CD4-positive, alpha-beta T cell treated with Interleukin-1 beta for 1 hour (primary cell): ENCODE measurements around the gene LAMB1.
"Not testable (repeated sequence)": the region's sequence is repeated elsewhere in the genome, so short reads cannot be mapped to it uniquely, and the experiment has no call there.

Source experiments
- DNase-seq, 2 donors: peaks; one replicate each; pipeline ENCODE4 v3.0.0-alpha.2; 2020 to 2022

The LAMB1 gene

DNA sequence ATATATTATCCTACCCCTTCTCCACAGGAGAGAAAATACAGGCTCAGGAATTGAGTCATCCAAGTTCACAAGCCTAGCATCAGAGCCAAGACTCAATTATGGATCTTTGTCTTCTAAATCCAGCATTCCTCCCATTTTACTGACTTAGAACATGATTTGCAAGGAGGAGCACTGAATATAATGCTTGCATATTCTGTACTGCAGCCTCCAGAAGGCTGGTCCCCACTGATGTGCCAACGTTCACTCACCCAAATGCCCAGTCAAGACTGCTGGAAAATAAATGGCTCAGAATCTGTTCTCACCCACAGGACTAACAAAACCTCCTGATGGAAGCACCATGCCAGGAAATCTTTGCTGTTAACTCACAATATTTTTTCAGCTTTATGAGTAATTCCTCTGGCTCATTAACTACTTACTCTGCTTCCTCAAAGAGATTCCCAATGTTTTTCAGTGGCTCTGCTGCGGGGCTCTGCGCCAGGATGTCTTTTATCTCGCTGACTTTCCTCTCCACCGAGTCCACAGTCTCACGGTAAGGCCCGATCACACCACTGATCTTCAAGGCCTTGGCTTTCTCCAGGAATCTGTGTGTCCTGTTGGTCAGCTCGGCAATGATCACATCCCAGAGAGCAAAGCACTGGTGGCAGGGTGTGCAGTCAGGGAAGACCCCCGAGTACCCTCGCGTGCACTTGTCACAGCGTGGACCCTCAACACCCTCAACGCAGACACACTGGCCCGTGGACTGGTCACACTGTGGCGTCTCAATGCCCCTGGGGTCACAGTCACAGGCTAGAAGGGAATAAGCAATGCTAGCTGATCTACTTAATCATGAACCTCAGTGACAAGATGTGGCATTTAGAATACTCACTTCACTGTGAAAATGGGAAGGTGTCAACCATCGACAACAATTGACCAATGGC, 63.1 kb downstream of the LAMB1 start:
- no peak for DNase-seq

DNA sequence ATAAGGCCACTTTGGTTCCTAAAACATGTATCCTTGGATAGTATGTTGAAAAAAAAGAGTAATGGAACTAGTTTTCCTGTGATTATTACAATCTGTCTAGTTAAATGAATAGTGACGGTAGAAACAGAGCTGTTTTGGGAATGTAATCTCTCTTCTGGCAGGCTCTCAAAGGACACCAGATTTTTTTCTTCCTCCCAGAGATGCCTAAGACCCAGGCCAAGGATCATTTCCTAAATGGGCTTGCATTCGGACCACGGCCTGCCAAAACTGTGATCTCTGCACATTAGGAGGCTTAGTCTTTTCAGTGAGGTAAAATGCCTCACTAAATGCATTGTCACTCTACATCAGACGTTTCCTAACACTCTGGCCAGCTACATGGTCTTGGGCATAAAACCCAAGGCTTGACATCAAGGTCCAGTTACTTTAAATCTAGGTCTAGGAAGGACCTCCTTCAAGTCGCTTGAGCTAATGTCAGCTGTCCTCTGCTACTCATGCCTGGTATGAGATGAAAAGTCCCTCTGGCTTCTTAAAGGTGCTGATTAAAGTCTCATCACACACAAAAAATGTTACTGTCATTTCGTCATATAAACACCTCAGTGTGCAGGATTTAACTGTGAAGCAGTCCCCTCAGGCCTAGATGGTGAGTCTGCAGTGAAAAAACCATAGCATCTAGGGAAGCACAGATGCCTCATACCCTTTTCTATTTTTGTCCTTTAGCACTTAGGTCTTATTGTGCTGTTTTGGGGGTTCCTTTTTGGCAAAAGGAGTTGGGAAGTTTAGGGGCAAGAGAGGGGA, 64.3 kb downstream of the LAMB1 start:
- no peak for DNase-seq

GRCh38 chr7:107937531-107937930, 65.4 kb downstream of the LAMB1 start:
- DNase-seq = no peak

- DNase-seq = no peak
These were observed 66.6 kb downstream of the LAMB1 start for GRCh38 chr7:107936312-107936711.

GRCh38 chr7:107934991-107935770, 67.8 kb downstream of the LAMB1 start:
- DNase-seq = no peak

GRCh38 chr7:107933386-107934013, 69.5 kb downstream of the LAMB1 start:
- no peak for DNase-seq

GRCh38 chr7:107932805-107933204, 70.2 kb downstream of the LAMB1 start:
- DNase-seq = no peak

GRCh38 chr7:107931740-107932515, 71.0 kb downstream of the LAMB1 start:
- no peak for DNase-seq

DNA sequence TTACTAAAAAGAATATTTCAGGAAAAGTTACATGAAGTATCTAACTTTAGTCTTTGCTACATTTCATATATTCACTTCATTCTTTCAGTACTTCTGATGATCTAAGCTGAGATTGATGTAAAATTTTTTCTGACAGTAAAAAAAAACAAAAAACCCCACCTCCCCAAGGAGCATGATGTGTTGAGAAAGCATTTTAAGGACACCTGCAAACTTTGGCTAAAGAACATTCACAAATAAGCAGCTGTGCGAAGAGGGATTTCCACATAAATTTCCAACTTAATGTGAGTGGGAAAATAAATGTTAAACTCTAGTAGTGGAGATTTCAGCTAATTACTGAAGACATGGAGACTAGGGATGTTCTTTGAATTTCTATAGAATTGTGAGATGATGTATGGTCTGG, 76.5 kb downstream of the LAMB1 start:
- DNase-seq = no peak

DNA sequence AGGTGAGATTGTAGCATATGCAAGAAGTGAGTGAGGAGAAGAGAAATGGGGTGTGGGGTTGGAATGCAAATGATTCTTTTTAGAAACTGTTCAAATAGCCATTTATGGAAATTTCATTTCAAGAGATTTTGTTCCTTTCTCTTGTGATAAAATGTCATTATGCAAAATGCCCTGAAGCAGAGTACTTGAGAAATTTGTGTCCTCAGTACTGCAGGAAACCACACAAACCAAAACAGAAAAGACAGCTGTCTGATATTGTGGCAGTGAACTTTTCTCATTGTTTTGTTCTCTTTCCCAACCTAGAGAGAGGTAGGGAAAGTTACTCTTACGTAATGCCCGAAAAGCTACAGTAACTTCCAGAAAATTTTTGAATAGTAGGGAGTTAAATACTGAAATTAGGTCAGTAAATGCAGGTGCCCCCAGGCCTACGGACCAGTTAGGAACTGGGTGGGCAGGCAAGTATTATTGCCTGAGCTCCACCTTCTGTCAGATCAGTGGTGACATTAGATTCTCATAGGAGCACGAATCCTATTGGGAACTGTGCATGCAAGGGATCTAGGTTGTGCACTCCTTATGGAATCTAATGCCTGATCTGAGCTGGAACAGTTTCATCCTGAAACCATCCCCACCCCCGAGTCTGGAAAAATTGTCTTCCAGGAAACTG, 78.0 kb downstream of the LAMB1 start:
- DNase-seq = no peak

DNA sequence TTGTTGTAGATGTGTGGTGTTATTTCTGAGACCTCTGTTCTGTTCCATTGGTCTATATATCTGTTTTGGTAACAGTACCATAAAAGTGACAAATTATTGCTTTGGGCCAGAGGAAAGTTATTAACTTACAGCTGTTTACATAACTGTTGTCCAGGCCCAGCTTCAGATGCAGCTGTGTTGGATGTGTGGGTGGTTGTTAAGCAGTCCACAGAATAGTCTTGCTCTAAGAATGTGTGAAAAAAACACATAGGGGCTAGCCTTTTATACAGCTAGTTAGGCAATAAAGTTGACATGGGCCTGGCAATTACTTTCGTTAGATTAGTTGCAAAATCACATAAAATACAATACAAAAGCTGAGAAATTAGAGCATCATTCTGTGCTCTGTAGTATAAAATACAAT, 80.1 kb downstream of the LAMB1 start:
- DNase-seq = no peak

DNA sequence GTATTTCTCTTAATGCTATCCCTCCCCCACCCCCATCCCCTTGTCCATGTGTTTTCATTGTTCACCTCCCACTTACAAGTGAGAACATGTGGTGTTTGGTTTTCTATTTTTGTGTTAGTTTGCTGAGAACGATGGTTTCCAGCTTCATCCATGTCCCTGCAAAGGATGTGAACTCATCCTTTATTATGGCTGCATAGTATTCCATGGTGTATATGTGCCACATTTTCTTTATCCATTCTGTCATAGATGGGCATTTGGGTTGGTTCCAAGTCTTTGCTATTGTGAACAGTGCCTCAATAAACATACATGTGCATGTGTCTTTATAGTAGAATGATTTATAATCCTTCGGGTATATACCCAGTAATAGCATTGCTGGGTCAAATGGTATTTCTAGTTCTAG, 81.1 kb downstream of the LAMB1 start:
- not testable (repeated sequence) for DNase-seq

DNA sequence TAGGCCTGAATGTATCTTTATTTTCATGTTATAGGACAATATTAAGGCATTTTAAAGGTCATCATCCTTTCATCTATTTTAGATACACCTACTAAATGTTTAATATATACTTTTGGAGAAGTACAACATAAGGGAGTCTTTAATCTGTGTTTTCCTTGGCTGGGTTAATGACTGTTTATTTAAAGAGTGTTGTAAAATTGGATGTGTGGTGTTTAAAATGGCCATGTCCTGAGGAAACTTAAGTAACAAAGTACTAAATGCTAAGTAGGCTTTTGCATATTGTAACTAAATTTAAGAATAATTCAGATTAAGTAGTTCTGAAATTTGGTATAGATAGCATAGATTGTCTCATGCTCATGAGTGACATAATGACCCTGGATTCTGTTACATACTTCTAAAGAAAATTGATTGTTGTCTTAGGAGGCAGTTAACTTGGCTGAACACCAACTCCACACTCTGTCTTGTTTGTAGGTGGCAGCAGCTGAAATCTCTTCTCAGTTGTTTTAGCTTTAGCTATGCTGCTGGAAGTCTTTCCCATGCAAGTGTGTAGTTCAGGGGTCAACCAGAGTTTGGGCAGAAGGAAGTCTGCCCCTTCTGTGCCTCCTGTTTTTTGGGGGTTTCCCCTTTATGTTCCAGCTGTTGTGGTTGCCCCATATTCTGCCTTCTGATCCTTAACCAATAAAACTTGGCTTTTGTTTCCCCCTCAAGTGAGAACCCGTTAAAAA, 82.8 kb downstream of the LAMB1 start:
- DNase-seq = no peak

- no peak for DNase-seq
These were observed 84.0 kb downstream of the LAMB1 start for GRCh38 chr7:107918948-107919347.

DNA sequence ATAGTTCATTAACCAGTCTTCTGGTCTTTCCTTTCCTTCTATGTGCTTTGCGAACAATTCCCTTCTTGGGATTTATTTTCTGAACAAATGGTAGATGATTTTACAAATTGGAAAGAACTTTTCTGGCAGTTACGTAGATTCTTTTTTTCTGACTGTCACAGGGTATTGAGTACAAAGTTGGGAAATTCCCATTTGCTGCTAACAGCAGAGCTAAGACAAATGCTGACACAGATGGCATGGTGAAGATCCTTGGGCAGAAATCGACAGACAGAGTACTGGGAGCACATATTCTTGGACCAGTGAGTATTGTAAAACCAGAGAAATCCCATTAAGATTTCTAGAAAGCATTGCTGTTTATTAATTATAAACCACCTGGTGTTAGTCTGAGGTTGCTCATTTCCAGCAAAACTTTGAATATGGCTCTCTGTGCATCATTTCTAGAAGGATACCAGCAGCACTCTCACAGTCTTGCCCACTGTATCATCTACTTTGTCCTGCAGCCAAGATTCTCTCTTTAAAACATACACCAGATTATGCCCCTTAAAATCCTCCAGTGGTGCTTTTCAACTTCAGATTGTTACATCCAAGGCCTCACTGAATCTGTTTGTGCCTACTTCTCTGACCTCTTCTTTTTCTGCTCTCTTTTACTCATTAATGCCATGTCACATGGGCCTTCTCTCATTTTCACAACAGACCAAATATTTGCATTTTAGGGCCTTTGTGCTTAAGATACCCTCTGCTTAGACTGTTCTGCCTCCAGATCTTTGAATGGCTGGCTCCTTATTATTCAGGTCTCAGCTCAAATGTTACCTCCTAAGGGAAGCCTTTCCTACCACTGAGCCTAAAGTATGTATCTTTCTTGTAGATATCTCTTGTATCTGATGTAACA, 85.0 kb downstream of the LAMB1 start:
- no peak for DNase-seq

DNA sequence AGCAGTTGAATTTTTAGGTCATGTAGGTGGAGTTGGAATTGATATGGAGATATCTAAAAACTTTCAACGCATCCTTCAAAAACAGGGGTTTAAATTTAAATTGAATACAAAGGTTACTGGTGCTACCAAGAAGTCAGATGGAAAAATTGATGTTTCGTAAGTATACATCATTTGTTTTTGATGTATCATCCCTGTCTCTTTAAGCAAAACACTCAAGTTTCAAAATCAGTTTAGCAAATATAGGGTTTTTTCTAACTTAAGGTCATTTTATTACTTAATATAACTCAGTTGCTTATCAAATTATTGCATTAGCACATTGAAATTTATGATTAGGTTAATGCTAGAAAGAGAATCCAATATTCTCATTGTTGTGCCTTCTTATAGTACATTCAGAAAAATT, 87.4 kb downstream of the LAMB1 start:
- DNase-seq = no peak

- peak in 1 of 2 donors; percentile 6 for DNase-seq
These were observed 88.1 kb downstream of the LAMB1 start for GRCh38 chr7:107914831-107915230.

GRCh38 chr7:107913851-107914250, 89.1 kb downstream of the LAMB1 start:
- DNase-seq = no peak

DNA sequence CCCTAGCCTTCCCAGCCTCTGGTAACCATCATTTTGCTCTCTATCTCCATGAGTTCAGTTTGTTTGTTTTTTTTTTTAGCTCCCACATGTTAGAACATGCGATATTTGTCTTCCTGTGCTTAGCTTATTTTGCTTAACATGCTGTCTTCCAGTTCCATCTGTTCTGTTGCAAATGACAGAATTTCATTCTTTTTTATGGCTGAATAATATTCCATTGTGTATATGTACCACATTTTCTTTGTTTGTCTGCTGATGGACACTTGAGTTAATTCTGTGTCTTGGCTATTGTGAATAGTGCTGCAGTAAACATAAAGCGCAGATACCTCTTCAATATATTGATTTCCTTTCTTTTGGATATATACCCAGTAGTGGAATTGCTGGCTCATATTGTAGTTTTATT, 91.0 kb downstream of the LAMB1 start:
- no peak for DNase-seq

DNA sequence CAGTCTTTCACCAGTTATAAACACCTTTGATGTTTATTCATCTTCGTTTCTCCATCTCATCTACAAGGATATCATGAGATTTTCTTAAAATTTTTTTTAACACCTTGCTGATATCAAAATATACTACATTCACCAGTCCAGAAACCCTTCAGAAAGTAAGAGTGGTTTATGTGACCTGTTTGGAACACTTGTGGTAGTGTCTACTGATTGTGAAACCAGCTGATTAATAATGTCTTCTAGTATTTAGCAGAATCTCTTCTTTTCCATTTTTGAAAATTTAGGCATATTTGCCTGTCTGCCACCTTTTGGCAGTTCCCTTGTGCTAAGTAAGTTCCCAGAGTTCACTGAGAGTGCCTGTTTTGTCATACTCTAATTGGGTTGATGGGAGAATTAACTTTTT, 93.5 kb downstream of the LAMB1 start:
- no peak for DNase-seq
